ENCODE measurements around the gene PKNOX2.

PKNOX2 gene

DNA sequence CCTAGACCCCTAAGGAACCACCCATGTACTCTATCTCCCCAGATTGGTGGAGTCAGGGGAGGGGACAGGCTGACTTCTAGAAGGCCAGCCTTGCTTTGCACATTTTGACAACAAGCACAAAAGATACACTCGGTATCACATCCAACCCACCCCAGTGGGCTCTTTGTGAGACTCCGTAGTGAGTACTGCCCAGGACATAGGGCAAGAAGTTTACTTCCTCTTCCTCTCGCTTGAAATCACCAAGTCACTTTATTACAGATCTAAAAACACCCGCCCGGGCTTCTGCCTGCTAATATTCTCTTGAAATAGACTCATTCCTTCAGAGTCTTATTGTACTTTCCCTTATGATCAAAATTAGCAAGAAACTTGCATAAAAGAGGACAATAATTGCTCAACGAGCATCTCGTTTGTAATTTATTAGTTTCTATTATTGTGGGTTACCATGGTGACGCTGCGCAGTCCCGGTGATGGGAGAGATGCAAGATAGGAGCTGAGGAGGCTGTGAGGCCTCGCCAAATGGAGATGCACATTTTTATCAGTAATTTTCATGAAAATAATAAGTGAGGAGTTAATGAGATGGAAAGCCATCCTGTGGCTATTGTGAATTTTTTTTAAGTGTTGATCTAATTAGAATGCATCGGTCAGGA lies 234.6 kb downstream of the PKNOX2 start:
- TF ChIP-seq, protein P1, sequence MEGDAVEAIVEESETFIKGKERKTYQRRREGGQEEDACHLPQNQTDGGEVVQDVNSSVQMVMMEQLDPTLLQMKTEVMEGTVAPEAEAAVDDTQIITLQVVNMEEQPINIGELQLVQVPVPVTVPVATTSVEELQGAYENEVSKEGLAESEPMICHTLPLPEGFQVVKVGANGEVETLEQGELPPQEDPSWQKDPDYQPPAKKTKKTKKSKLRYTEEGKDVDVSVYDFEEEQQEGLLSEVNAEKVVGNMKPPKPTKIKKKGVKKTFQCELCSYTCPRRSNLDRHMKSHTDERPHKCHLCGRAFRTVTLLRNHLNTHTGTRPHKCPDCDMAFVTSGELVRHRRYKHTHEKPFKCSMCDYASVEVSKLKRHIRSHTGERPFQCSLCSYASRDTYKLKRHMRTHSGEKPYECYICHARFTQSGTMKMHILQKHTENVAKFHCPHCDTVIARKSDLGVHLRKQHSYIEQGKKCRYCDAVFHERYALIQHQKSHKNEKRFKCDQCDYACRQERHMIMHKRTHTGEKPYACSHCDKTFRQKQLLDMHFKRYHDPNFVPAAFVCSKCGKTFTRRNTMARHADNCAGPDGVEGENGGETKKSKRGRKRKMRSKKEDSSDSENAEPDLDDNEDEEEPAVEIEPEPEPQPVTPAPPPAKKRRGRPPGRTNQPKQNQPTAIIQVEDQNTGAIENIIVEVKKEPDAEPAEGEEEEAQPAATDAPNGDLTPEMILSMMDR (IDR thresholded peaks at IDR 0.05; ENCODE audit: borderline replicate concordance, insufficient read depth, low read depth, low read length) = no peak
- H3K4me3 ChIP-seq (ENCODE audit: low read depth, low read length) = no peak overlapping the region

DNA sequence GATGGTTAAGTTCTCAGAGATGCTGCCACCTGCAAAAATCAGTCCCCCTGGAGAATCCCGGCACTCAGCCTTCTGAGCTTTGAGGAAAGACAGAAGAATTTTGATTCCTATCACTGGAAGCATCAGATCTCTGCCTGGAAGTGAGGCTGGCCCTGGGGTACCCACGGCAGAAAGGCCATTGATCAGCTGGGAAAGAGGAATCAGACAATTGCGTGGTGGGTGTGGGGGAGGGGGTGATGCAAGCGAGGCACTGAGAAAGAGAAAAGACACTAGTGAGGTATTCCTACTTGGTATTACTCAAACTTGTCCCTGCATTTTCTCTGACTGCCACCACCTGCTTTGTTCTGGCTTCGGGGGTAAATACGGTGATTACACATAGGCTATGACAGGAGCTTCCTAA lies 235.4 kb downstream of the PKNOX2 start:
- TF ChIP-seq, protein P1 (IDR thresholded peaks at IDR 0.05; ENCODE audit: borderline replicate concordance, insufficient read depth, low read depth, low read length) = no peak
- no peak overlapping the region for H3K4me3 ChIP-seq (ENCODE audit: low read depth, low read length)

DNA sequence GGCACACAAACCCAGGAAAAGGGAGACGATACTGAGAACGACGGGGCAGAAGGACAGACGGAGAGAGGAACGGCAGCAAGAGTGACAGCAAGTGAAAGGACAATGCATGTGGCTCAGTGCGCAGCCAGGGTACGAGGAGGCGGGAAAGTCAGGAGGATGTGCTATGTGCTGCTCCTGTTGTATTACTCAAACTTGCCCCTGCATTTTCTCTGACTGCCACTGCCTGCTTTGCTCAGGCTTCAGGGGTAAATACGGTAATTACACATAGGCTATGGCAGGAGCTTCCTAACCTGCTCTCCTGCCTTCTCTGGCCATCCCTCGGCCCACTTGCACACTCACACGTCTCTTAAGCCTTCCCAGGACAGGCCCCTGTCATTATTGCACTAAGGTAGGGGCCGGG lies 236.7 kb downstream of the PKNOX2 start:
- no peak overlapping the region for H3K4me3 ChIP-seq (ENCODE audit: low read depth, low read length)
- TF ChIP-seq, protein P1 (IDR thresholded peaks at IDR 0.05; ENCODE audit: borderline replicate concordance, insufficient read depth, low read depth, low read length) = no peak

DNA sequence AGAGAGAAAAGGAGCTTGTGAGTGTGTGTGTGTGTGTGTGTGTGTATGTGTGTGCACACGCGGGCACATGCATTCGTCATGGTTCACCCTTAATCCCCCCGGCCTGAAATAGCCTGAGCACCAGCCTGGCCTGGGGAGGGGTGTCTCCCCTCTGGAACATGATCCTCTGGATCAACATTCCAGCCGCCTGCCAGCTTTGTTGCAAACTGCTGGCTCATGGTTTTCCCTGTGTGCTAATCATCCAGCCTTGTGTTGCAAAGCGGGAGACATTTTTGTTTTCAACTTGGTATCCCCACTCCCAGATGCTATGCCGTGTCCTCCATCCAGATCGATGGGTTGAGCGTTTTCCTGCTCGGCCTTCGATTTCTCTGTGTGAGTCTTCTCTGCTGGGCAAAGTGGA lies 237.2 kb downstream of the PKNOX2 start:
- H3K4me3 ChIP-seq (ENCODE audit: low read depth, low read length) = no peak overlapping the region
- TF ChIP-seq, protein P1 (IDR thresholded peaks at IDR 0.05; ENCODE audit: borderline replicate concordance, insufficient read depth, low read depth, low read length) = no peak

DNA sequence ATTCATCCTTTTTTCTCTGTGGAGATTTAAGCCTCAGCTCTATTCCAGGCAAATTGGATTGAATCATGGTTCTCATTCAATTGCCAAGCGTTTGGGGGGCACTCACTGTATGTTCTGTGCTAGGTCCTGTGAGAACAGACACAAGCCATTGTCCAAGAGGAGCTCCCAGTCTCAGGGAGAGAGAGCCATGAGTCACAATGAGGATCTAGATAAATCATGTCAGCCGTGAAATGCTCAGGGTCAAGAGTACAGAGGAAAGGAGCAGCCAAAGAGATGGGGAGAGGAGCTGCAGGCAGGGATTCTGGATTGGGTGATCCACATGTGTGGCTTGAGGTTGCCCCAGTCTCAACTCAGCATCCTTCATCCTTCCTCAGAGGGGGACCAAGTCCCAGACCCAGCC lies 237.9 kb downstream of the PKNOX2 start:
- H3K4me3 ChIP-seq (ENCODE audit: low read depth, low read length) = no peak overlapping the region
- TF ChIP-seq, protein P1 (IDR thresholded peaks at IDR 0.05; ENCODE audit: borderline replicate concordance, insufficient read depth, low read depth, low read length) = no peak

DNA sequence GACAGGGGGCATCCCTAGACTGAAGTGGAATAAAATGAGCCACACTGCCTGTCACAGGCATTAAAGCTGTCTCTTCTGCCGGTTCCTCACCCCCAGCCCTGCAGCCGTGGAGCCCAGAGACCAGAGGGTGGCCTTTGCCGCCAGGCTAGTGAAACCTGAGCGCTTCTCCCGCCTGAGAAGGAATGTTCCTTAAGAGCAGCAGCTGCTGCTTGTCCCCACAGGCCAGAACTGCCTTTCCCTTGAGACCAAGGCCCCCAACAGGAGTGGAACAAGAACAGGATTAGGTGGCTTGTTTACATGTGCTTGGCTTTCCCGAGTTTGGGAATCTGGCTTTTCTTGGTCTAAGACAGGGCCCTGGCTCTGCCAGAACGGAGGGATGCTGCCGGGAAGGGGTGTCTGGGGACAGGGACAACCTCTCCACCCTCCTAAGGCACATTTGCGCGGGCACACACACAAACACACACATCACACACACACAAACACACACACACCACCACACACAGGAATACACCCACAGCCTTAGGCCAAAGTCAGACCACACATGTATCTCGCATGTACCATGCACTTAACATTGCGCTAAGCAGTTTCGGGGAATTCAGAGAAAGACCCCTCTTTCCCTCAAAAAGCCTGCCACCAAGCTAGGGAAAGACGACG lies 239.7 kb downstream of the PKNOX2 start:
- TF ChIP-seq, protein P1 (IDR thresholded peaks at IDR 0.05; ENCODE audit: borderline replicate concordance, insufficient read depth, low read depth, low read length) = no peak
- no peak overlapping the region for H3K4me3 ChIP-seq (ENCODE audit: low read depth, low read length)

Data from GM12875 (cell line).